NCI-H2171 (cell line): Measurements from ENCODE around the gene CNTNAP5.
"Not testable (repeated sequence)": the region's sequence is repeated elsewhere in the genome, so short reads cannot be mapped to it uniquely, and the experiment has no call there.

Experiments used
- DNase-seq: peaks from one replicate; lab custom pipeline; 2025; lab: John Stamatoyannopoulos, UW

CNTNAP5 gene

GRCh38 chr2:124323321-124323720 is 298.2 kb downstream of the CNTNAP5 start:
- DNase-seq, result no peak

GRCh38 chr2:124325667-124326440 is 300.8 kb downstream of the CNTNAP5 start:
- peak; percentile 27 for DNase-seq

GRCh38 chr2:124327303-124327702 is 302.2 kb downstream of the CNTNAP5 start:
- DNase-seq, result no peak

DNA sequence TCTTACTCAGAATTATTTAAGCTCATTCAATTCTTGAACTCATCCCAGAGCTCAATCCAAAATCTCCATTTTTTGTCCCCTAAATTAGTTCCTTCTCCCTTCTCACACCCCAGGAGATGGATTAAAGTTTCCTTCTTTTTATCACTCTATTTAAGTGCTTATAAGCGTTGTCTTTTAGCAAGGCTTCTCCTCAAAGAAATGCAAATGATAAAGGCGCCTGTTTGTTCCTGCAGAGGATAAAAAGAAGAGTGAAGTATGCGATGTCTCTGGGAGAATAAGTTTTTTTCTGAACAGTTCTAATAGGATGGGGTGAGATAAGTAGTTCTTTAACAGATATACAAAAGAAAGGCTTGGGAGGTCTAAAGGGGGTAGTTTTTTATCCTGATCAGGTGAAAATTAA is 303.3 kb downstream of the CNTNAP5 start:
- DNase-seq, result no peak

DNA sequence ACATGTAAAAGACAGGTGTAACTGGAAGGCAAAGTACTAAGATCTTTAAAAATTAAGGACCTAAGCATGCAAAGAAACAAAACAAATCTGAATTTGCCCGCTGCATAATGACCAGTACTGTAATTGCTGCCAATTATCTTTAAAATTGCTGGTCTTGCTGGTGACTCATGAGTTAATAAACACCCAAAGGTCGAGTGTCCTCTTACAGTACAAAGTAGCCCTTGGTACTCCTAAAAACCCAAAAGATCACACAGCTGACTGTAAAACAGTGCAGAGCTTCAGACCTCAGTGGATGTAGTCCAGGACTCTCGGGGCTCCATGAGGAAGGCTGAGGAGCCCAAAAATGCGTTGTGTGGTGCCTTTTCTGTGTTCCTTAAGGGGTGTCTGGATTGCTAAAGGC is 308.7 kb downstream of the CNTNAP5 start:
- DNase-seq, result no peak

GRCh38 chr2:124335058-124335457 is 310.0 kb downstream of the CNTNAP5 start:
- peak; percentile 9 for DNase-seq

- DNase-seq, result no peak
These were observed 314.6 kb downstream of the CNTNAP5 start for GRCh38 chr2:124339709-124340108.

- DNase-seq, result no peak
These were observed 318.9 kb downstream of the CNTNAP5 start for GRCh38 chr2:124343827-124344498.

- DNase-seq, result peak; percentile 85
These were observed 322.1 kb downstream of the CNTNAP5 start for GRCh38 chr2:124347209-124347608.

DNA sequence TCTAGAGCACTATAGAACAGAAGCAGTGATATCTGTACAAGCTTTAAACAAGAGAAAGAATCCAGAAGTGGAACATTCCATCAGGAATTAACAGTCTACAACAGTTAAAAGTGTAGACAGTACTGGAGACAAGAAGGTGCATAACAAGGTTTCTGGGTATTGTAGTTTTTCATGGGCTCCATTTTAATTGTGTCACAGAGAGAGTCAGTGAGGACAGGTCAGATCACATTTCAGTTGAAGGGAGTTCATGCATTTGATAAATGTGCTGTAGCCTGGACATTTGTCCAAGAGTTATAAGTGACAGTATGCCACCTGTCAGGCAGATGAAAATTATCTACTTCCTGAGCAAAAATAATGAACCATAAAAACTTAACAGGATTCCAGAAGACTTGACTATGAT is 328.6 kb downstream of the CNTNAP5 start:
- peak; percentile 19 for DNase-seq

- no peak for DNase-seq
These were observed 329.4 kb downstream of the CNTNAP5 start for GRCh38 chr2:124354466-124354865.

DNA sequence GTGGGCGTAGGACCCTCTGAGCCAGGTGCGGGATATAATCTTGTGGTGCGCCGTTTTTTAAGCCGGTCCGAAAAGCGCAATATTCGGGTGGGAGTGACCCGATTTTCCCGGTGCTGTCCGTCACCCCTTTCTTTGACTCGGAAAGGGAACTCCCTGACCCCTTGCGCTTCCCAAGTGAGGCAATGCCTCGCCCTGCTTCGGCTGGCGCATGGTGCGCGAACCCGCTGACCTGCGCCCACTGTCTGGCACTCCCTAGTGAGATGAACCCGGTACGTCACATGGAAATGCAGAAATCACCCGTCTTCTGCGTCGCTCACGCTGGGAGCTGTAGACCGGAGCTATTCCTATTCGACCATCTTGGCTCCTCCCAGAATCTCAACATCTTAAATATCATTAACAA is 336.9 kb downstream of the CNTNAP5 start:
- not testable (repeated sequence) for DNase-seq

GRCh38 chr2:124369181-124369580 is 344.1 kb downstream of the CNTNAP5 start:
- no peak for DNase-seq

DNA sequence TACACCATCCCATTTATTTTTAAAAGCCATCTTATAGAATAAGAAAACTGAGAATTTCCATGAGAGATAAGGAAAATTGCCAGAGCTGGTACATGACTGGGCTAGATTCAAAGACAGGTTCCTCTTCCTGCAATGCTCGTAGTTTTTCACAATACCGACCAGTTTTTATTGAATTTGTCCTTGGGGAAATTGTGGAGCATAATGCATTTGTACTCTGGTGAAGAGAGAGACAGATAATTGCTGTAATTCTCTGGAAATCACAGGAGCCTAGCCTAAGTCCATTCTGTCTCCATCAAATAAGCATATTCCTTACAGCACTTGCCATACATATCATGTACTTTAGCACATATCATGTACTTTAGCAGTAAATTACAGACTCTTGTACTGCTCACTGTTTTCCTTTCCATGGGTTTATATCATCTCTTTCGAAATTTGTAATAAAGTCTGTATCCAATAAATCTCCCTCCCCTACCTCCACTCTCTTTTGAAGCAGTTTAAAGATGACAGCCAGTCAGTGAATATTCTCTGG is 355.2 kb downstream of the CNTNAP5 start:
- DNase-seq, result no peak

DNA sequence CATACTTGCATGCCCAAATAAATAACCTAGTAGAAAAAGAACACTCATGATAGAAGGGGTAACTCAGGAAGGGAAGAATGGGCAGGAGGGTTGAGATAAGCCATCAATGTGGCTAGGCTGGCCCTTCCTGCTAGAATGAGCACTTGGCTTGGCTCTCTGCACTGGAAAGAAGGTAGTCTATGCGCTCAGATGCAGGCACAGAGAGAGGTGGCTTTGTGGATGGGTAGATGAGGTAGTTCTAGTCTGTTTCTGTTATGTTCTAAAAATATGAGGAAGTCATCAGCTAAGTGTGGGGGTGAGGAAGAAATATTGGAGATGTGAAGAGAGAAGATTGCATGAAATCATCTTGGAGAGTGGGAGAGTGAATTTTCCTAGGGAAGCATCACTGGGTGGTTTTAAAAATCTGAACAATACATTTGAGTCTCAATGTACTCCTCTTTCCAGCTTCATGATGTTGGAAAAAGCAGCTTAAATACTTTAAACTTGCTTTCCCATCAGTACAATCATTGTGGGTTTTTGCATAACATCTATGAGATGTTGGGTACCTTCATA is 357.1 kb downstream of the CNTNAP5 start:
- DNase-seq, result no peak

DNA sequence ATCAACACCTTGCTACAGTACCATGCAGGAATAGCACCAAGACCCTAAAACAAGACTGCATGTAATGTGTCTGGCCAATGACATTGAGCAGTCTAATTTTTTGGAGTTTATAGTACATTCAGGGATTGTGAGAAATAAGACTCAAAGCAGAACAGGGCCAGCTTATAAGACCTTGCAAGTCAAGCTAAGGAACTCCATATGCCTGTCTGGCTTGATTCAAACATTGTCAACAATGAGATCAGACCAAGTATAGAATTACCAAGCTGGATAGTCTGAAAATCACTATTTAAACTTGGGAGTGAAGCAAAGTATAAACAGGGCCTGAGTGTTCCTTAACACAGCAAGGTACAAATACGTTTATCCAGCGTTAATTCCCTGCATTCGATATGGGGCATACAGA is 370.9 kb downstream of the CNTNAP5 start:
- DNase-seq, result peak; percentile 15

- DNase-seq, result no peak
These were observed 377.2 kb downstream of the CNTNAP5 start for GRCh38 chr2:124402274-124402673.

DNA sequence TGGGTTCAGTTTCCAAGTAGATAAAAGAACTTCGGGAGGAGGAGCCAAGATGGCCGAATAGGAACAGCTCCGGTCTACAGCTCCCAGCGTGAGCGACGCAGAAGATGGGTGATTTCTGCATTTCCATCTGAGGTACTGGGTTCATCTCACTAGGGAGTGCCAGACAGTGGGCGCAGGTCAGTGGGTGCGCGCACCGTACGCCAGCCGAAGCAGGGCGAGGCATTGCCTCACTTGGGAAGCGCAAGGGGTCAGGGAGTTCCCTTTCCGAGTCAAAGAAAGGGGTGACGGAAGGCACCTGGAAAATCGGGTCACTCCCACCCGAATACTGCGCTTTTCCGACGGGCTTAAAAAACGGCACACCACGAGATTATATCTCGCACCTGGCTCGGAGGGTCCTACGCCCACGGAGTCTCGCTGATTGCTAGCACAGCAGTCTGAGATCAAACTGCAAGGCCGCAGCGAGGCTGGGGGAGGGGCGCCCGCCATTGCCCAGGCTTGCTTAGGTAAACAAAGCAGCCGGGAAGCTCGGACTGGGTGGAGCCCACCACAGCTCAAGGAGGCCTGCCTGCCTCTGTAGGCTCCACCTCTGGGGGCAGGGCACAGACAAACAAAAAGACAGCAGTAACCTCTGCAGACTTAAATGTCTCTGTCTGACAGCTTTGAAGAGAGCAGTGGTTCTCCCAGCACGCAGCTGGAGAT is 382.9 kb downstream of the CNTNAP5 start:
- not testable (repeated sequence) for DNase-seq

DNA sequence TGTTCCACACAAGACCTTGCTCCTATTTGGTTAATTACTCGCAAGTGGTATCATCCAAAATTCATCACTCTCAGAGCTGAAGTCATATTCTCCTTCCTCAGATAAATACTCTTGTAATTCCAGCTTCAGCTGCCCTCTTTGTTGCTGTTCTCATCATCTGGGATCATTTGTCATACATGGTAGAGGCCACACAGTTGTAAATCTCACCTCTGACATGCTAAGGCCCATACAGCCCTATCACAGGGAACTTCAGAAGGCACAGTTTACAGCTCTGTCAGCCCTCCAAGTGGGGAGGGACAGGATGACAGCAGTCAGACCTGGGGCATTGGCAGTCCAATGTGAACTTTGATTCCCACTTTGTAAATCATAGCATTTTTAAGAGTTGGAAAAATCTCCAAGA is 399.0 kb downstream of the CNTNAP5 start:
- DNase-seq, result no peak

- DNase-seq, result no peak
These were observed 401.0 kb downstream of the CNTNAP5 start for GRCh38 chr2:124426122-124426521.

GRCh38 chr2:124426625-124427024 is 401.5 kb downstream of the CNTNAP5 start:
- DNase-seq, result no peak

DNA sequence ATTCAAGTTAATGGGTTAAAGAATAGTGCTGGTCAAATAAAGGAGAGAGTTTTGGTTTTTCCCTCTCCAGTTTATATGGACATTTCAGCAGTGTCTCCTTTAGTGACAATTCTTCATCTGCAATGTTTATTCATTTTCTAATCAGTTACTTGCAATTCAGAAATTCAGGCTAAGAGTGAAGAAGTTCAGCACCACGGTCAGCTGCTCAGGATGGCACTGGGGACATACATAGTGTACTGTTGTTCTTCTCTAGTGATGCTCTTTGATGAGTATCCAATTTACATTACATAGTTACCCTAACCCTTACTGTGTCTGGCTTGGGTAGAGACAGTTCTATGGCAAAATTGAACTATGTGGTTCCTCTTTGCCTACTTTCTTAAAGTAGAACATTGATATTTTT is 412.7 kb downstream of the CNTNAP5 start:
- no peak for DNase-seq
